T47D (cell line): ENCODE data around the gene BCL10.

Experiments used
- DNase-seq, 2 experiments: peaks; one replicate each; pipeline versions ENCODE4 v3.0.0 to v3.0.0-alpha.2; 2011 to 2012; ENCODE audit warnings: low read depth in 1 of 2, low spot score in 1 of 2
- JUND ChIP-seq: IDR thresholded peaks from 2 replicates; pipeline ENCODE4 v1.6.1; 2012; ENCODE audit warnings: low read depth
- in situ Hi-C: cut with HindIII; loops from 2 replicates; pipeline ENCODE4 v1.10.0; 2016; ENCODE audit warnings: low sequenced_read_pairs, low pct_unique_long_range_greater_than_20kb

BCL10 gene

DNA sequence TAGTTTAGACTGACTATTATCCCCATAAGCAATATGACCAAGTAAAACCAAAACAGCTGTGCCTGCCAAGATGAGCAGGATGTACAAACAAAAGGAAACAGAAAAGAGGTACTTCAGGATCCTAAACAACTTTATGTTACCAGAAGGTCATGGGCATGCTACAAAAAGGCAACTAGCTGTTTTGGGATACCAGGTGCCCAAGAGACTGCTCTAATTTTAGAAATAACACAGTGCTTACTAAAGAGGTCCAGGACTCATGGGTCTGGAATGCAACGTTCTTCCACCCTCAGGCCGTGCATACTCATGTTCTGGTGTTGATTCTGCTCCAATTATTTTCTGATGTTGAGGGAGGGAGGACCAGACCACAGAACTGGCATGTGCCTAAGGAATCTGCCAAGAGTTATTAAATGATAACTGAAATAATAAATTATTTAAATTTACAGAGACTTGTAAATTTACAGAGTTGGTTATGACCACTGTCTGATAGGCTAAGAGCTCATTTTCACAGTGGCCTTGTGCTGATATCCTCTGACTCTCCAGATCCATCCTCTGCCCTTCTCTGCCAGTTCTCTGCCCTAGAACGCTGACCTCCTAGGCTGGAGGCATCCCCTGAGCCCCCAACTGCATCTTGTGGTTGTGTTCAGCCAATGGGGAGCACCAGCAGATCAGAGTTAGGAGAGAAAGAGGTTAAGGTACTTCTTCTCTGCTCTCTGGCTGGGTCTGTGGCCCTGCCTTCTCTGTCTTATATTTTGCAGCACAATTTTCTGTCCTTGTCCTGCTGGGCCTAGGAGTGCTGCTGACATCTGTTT lies 37.7 kb upstream of the BCL10 start:
- DNase-seq = peak in 1 of 2 experiments; percentile 57
- in situ Hi-C loops = no loop called here
- TF ChIP-seq JUND = no peak

DNA sequence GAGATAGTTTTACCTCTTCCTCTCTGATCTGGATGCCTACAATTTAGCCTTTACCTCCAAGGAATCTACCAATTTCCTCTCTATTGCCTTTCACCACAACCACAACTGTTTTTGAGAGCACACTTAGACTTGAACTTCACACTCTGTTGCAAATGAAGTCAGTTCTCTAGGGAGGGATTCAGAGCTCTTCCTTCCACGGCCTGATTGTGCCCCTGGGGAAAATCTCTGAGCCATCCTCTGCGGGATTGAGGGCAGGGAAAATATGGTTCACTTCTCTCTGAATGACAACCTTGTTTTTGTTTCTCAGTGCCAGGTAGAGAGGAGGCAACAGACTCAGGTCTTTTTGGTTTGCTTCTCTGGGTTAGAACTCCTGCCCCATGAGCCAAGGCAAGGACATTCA lies 35.4 kb upstream of the BCL10 start:
- in situ Hi-C loops = no loop called here
- no peak for TF ChIP-seq JUND
- no peak for DNase-seq

DNA sequence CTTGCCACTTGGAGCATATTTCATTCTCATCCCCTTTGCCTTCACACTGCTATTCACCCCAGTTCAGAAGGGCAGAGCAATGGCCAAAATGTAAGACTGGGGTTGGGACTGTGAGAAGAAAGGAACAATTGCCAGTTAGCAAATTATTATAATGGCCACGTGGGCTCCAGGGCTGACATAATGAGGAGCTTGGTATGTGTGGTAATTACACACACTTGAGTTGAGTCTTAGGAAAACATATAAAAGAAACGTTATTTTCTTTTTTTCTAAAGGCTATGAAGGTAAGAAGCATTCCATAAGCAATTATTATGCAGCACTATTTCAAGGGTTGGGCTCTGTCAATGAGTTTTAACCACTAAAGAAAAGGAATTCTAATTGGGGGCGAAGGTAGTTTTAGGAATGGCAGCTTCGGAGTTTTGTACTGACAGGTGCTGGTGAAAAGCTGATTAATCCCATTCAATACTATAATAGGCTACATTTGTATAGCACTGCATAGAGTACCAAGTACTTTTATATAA lies 32.5 kb upstream of the BCL10 start:
- DNase-seq = no peak
- in situ Hi-C loops = no loop called here
- TF ChIP-seq JUND = no peak

DNA sequence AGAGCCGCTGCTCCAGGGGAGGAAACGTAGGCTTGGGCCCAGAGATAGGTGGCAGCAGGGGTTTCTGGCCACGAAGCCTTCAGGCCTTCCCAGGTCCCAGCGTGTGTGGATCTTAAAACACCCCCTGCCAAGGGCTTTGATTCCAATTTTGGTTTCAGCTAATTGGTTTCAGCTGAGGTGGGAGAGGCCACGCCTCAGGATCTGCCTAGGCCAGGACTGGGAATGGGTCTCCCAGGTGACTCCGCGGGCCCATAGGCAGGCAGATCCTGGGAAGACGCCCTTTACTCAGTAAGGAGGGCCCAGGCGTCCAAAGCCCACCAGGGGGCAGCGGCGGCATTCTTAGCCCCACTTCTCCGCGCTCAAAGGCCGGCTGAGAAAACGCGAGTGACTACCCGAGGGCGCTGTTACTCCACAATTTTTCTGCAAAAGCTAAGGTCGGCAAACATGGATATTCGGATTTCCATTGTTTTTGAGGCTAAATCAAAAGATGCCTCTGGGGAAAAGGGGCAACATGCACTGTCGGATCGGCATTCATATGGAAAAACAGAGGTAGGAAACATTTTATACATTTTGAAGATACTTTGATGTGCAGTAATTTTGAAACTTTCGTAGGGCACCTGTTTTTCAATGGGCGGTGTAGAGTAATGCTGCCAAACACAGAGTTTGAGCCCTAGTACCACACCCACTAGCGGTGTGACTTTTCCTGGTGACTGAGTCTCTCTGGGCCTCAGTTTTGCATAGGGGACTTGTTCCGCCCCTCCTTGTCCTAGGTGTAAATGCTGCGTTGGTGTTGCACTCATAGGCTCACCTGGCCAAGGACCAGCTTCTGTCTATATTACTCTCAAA lies 31.8 kb upstream of the BCL10 start:
- in situ Hi-C loops = no loop called here
- no peak for TF ChIP-seq JUND
- DNase-seq = peak in 1 of 2 experiments; percentile 77

DNA sequence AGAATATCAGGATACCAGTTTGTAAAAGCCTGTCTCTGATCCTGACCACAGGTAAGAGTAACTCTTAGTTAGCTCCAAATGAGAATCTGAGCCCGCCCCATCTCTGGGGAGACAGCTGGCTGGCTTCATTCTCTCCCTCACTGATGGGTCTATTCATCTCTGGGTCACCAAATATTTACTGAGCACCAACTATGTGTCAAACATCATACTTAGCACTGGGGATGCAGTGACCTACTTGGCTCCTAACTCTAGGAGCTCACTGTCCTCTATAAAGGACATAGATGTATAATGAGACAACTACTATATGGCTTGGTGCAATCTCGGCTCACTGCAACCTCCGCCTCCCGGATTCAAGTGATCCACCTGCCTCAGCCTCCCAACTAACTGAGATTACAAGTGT lies 29.8 kb upstream of the BCL10 start:
- no peak for DNase-seq
- in situ Hi-C loops = no loop called here
- TF ChIP-seq JUND = no peak

DNA sequence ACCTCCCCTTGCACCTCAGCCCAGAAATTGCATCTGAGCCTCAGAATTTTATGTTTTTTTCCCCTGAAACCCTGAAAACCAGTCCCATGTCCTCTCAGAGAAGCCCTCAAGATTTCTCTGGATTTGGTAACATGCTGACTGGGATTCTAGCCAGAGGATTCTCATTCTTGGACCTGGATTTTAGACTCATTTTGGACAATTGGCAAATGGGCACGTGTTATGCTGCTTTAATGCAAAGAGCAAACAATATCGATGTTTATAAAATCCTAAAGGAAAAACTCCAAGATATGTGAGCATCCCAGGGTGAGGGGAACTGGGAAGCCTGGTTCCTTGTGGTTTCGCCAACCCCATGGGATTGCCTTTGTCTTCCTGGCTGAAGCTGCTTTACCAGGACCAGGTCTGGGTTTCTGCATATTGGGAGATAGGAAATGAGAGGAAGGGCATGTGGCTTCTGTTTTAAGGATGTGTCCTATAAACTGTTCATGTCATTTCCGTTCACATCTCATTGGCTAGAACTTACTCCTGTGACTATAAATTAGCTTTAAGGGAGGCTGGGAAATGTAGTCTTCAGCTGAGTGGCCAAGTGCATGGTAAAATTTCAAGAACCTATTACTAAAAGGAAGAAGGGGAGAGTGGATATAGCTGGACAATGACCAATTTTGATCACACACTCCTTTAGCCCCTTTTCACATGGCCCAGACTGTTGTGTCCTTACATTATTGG lies 27.2 kb upstream of the BCL10 start:
- peak in 1 of 2 experiments; percentile 32 for DNase-seq
- in situ Hi-C loops = no loop called here
- TF ChIP-seq JUND = no peak

DNA sequence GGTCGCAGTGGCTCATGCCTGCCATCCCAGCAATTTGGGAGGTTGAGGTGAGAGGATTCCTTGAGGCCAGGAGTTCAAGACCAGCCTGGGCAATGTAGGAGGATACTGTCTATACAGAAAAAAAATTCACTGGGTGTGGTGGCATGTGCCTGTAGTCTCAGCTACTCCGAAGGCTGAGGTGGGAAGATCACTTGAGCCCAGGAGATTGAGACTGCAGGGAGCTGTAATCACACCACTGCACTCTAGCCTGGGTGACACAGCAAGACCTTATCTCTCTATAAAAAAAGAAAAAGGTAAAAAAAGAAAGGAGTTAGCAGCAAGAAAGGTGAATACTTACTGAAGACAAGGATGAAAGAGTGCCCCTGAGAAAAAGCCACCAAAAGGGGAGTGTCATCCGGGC lies 23.7 kb upstream of the BCL10 start:
- in situ Hi-C loops = no loop called here

DNA sequence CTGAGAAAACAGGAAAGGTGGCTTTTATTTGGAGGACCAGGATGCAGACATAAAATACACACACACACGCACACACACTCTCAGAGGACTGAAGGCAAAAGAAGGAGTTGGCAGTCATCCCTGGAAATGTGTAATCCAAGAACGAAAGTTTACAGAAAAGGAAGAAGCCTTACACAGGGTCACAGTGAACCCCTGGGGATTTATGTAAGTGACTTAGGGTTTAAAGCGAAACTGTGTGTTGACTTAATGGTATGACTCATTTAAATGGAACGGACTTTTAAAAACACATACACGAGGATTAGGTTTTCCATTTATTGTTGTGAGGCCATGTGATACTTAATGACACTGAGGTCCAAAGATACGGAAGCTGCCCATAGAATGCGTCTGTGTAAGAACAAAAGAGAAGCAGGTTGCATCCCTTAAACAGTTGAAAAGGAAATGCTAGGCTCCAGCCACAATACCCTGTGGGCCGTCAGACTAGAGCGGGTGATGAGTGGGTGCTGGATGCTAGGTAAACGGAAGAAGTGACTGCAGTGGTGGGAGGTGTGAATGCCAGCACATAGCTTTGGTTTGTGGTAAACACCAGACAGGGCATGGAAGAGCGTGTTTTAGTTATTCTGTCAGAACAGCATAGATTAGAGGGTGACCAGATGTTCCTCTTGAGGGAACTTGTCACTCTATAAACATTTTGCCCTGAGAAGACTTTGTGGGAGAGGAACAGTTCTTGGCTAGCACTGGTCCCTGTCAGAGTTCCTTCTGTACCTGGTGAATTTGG lies 21.6 kb upstream of the BCL10 start:
- TF ChIP-seq JUND = peak; percentile 72; the same call in 1 of the 2 replicates
- peak; percentile 33 to 97 for DNase-seq
- in situ Hi-C loops = no loop called here

More for the DNA sequence above, 23.7 kb upstream of the BCL10 start:
- TF ChIP-seq JUND = no peak
- DNase-seq = no peak

DNA sequence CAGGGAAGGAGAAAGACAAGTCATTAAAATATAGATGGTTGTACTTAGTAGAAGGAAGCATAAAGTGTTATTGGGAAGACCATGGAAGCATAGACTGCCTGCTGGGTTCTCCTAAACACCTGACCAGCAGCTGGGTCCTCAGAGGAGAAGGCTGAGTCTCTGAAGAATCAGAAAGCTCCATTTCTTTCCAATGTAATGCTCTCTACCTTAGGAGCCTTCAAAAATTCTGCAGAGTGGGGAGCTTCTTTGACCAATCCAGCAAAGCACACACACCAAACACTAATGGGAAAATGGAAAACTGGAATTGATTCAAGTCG lies 21.1 kb upstream of the BCL10 start:
- in situ Hi-C loops = no loop called here
- no peak for DNase-seq
- TF ChIP-seq JUND = no peak

DNA sequence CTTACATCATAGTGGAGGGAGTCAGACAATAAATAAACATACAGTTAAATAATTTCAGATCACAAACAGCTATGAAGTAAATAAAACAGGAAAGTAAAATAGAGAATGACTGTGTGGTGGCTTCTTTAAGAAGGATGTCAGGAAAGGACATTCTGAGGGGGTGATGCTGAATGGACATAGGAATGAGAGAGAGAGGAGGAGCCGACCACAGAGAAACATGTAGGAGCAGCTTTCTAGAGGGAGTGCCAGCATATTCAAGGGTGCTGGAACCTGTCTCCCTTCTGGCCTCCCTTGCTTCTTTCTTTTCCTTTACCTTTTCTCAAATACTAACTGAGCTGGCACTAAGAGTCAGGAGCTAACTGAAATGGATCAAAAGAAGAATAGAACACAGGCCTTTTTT lies 20.5 kb upstream of the BCL10 start:
- TF ChIP-seq JUND = no peak
- in situ Hi-C loops = no loop called here
- peak in 1 of 2 experiments; percentile 21 for DNase-seq

DNA sequence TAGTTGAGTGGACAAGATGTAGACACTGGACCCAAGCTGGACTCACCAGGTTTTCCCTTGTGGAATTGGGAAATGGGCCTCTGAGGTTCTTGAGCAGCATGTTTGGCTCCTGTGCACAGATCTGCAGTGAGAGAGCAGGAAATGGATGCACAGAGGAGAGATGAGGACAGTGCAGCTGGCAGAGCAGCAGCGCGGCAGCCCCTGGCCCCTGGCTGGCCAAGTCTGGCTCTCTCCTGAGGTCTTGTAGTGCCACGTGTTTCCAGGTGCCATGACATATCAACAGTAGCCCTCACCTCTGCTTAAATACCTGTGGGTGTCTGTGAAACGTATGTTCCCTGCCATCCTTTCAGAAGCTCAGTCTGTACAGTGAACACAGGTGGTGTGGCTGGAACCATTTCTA lies 19.2 kb upstream of the BCL10 start:
- no peak for DNase-seq
- in situ Hi-C loops = no loop called here
- no peak for TF ChIP-seq JUND

DNA sequence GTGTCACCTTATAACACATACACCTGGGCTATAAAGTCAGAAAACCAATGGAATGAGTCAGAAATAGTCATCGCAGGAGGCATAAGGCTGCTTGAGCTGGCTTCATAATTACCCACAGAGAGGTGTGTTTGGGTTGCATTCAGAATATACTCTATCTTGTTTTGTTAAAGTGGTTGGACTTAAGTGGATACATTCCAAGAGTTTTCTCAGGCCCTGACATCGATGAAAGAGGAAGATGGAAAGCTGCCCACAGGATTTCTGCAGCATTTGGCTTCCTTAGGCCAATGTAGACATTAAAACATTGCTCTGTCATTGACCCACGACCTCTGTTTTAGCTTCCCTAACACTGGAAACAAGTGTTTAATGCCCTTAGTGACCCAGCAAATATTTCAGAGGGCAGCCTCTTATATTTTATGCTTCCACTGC lies 18.6 kb upstream of the BCL10 start:
- DNase-seq = no peak

More for the DNA sequence above, 18.6 kb upstream of the BCL10 start:
- in situ Hi-C loops = no loop called here
- no peak for TF ChIP-seq JUND
